Cardiac muscle cell (in vitro differentiated cells and primary cell): ENCODE measurements around the gene TPRKB. TPM values are rescaled to one million over a fixed set of nuclear protein-coding genes. Genes with fewer than 3 reads are reported as not detected.
A peak's percentile ranks its signal among the peaks of the same experiment; 100 is the strongest.

Experiments used
- DNase-seq, 2 donors: peaks; one replicate each; pipeline versions ENCODE4 v3.0.0 to v3.0.0-alpha.2; 2010 to 2017; ENCODE audit warnings: low read depth in 1 of 2, low spot score in 1 of 2
- H3K27ac ChIP-seq: fragments of 200-600 bp; sonication (generic); 2 replicates; pipeline ENCODE4 v1.5.1; 2016
- H3K27me3 ChIP-seq: fragments of 200-600 bp; sonication (generic); 2 replicates; pipeline ENCODE4 v1.6.0; 2016; ENCODE audit warnings: control low read depth
- H3K36me3 ChIP-seq: fragments of 200-600 bp; sonication (generic); 2 replicates; pipeline ENCODE4 v1.5.1; 2016; ENCODE audit warnings: control low read depth
- H3K4me1 ChIP-seq: fragments of 200-600 bp; sonication (generic); 2 replicates; pipeline ENCODE4 v1.8.1; 2017; ENCODE audit warnings: low read depth, mild to moderate bottlenecking, mixed run types
- H3K4me3 ChIP-seq: fragments of 200-600 bp; sonication (generic); 2 replicates; pipeline ENCODE4 v1.5.1; 2016; ENCODE audit warnings: mild to moderate bottlenecking
- H3K9me3 ChIP-seq: fragments of 200-600 bp; sonication (generic); 2 replicates; pipeline ENCODE4 v1.5.1; 2017; ENCODE audit warnings: low read depth, mild to moderate bottlenecking, control low read depth
- polyA plus RNA-seq: library from polyadenylated mRNA; unstranded; fragments of >200 nt; fragmentation: Nextera tagmentation; extraction: Ambion mirVana; gene quantifications from 2 replicates; pipeline ENCODE4 v1.2.1, GENCODE V29; 2016
- total RNA-seq: library from RNA; depleted of rRNA; stranded (reverse); fragments of >200 nt; gene quantifications from 2 replicates; pipeline ENCODE4 v1.2.3, GENCODE V29; 2016
- TF ChIP-seq, protein P1 (sequence below): IDR thresholded peaks from 2 replicates; pipeline ENCODE4 v1.5.1; 2012; ENCODE audit warnings: low read depth, mild to moderate bottlenecking, low read length

The TPRKB gene
- total and polyA plus RNA-seq, 2 experiments from 2014 or later, result 12.9 to 63.1 TPM

GRCh38 chr2:73776869-73777519 lies 39.8 kb upstream of the TPRKB start:
- H3K27me3 ChIP-seq, result no peaks in the 10 kb centered on the region
- no peaks in the 10 kb centered on the region for H3K9me3 ChIP-seq
- DNase-seq, result no peak
- H3K36me3 ChIP-seq, result peaks cover 36% of the 10 kb centered on the region
- TF ChIP-seq, protein P1, sequence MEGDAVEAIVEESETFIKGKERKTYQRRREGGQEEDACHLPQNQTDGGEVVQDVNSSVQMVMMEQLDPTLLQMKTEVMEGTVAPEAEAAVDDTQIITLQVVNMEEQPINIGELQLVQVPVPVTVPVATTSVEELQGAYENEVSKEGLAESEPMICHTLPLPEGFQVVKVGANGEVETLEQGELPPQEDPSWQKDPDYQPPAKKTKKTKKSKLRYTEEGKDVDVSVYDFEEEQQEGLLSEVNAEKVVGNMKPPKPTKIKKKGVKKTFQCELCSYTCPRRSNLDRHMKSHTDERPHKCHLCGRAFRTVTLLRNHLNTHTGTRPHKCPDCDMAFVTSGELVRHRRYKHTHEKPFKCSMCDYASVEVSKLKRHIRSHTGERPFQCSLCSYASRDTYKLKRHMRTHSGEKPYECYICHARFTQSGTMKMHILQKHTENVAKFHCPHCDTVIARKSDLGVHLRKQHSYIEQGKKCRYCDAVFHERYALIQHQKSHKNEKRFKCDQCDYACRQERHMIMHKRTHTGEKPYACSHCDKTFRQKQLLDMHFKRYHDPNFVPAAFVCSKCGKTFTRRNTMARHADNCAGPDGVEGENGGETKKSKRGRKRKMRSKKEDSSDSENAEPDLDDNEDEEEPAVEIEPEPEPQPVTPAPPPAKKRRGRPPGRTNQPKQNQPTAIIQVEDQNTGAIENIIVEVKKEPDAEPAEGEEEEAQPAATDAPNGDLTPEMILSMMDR, result no peak
- no peak overlapping the region for H3K4me3 ChIP-seq
- H3K4me1 ChIP-seq, result peaks cover 8% of the 10 kb centered on the region
- no peak overlapping the region for H3K27ac ChIP-seq

- TF ChIP-seq, protein P1, result no peak
- Histone ChIP-seq H3K27ac (no peak overlapping the region), H3K4me1 (peaks cover 8% of the 10 kb centered on the region), H3K36me3 (peaks cover 36% of the 10 kb centered on the region), H3K9me3 (no peaks in the 10 kb centered on the region), H3K4me3 (no peak overlapping the region), H3K27me3 (no peaks in the 10 kb centered on the region)
- peak in 1 of 2 donors; percentile 41 for DNase-seq
Observed at GRCh38 chr2:73776381-73776780, 39.2 kb upstream of the TPRKB start.

- TF ChIP-seq, protein P1, result no peak
- no peaks in the 10 kb centered on the region for H3K4me1 ChIP-seq
- H3K27ac ChIP-seq, result no peak overlapping the region
- peaks cover 48% of the 10 kb centered on the region for H3K36me3 ChIP-seq
- H3K9me3 ChIP-seq, result no peaks in the 10 kb centered on the region
- no peaks in the 10 kb centered on the region for H3K27me3 ChIP-seq
- DNase-seq, result no peak
- no peak overlapping the region for H3K4me3 ChIP-seq
Observed at GRCh38 chr2:73772819-73773218, 35.7 kb upstream of the TPRKB start.

DNA sequence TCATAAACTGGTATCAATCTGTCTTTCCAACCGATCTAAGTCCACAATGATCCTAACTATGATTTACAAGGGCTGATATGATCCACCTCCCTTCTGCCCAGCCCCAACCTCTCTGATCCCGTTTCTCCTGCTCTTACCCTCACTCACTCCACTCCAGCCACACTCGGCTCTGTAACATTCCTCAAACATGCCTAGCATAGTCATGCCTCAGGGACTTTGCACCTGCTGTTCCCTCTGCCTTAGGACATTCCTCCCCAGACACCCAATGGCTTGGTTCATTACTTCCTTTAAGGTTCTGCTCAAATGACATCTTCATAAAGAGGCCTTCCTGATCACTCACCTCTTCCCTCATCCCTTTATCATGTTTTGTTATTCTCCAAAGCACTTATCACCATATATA lies 33.6 kb upstream of the TPRKB start:
- Histone ChIP-seq H3K27me3 (no peaks in the 10 kb centered on the region), H3K36me3 (peaks cover 53% of the 10 kb centered on the region), H3K4me1 (no peaks in the 10 kb centered on the region), H3K4me3 (no peak overlapping the region), H3K27ac (no peak overlapping the region), H3K9me3 (no peaks in the 10 kb centered on the region)
- TF ChIP-seq, protein P1, result no peak
- DNase-seq, result no peak

DNA sequence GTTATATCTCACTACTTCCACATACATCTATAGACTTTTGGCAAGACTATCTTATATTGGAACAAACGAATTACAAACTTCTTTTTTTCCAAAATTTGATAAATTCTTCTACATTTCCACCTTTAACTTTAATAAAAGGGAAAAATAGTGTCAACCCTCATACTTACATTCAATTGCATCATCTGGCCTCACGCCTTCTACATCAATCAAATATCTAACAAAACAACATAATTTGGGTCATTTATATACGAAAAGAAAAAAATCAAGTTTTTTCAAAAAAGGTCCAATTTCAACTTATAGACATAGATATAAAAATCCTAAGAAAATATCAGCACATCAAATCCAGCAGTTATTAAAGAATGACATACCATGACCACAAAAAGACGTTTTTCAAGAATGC lies 29.8 kb upstream of the TPRKB start:
- H3K27ac ChIP-seq, result no peak overlapping the region
- no peak for DNase-seq
- H3K27me3 ChIP-seq, result no peaks in the 10 kb centered on the region
- H3K4me1 ChIP-seq, result no peaks in the 10 kb centered on the region
- H3K4me3 ChIP-seq, result no peak overlapping the region
- H3K36me3 ChIP-seq, result peaks cover 48% of the 10 kb centered on the region
- H3K9me3 ChIP-seq, result no peaks in the 10 kb centered on the region
- TF ChIP-seq, protein P1, result no peak
